GM12891 (cell line): ENCODE data around the gene STK39.

ENCODE experiments used
- PAX5 ChIP-seq: IDR thresholded peaks from 2 replicates; pipeline ENCODE4 v1.6.1; 2011; ENCODE audit warnings: low read length, moderate library complexity, mild to moderate bottlenecking; ENCODE audit not compliant: insufficient read depth, severe bottlenecking
- POLR2A ChIP-seq: IDR thresholded peaks from 2 replicates; pipeline ENCODE4 v1.6.1; 2011; ENCODE audit warnings: low read depth, low read length, control low read depth
- POLR2AphosphoS5 ChIP-seq: IDR thresholded peaks from 2 replicates; pipeline ENCODE4 v1.6.1; 2011; ENCODE audit warnings: low read depth, low read length, control low read depth
- POU2F2 ChIP-seq: IDR thresholded peaks from 2 replicates; pipeline ENCODE4 v1.6.1; 2011; ENCODE audit warnings: low read depth, mild to moderate bottlenecking, control low read depth, low read length, moderate library complexity
- SPI1 ChIP-seq: IDR thresholded peaks from 2 replicates; pipeline ENCODE4 v1.6.1; 2011; ENCODE audit warnings: low read depth, low read length, control low read depth
- TAF1 ChIP-seq: IDR thresholded peaks from 2 replicates; pipeline ENCODE4 v1.6.1; 2011; ENCODE audit warnings: low read depth, low read length, control low read depth

DNA sequence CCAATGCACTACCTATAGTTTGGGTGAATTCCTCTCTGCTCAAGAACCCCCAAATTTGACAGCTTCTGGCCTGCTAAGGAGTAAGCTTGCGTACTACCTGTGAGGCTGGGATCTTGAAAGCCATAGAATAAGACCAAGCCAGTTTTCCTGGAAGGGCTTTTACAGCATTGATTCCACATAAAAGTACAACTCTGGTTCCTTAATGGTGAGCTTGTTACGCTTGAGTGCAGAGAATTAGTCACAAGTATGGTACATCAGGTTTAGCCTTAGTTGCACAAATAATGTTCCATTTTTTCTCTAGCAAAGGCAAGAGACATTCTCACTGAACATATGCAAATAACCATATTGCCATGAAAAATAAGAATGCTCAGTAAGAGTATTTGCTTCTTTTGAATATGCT, 39.1 kb upstream of the STK39 start:
- no peak for TF ChIP-seq POLR2AphosphoS5
- no peak for TF ChIP-seq POLR2A
- no peak for TF ChIP-seq TAF1
- no peak for TF ChIP-seq SPI1
- TF ChIP-seq PAX5 = no peak
- TF ChIP-seq POU2F2 = no peak
